K562 (cell line): Measurements from ENCODE around the gene UBR3. TPM values are rescaled to one million over a fixed set of nuclear protein-coding genes. Genes with fewer than 3 reads are reported as not detected.

ENCODE experiments used
- ATAC-seq: fragments of 200-7000 bp; cut with Tn5 transposase; 3 replicates; pipeline ENCODE4 v1.9.1; 2020; ENCODE audit warnings: moderate library complexity
- BruUV-seq: library from RNA; stranded (reverse); fragments of 400-500 nt; replicated peaks from 2 replicates; lab custom pipeline; 2021; lab: Mats Ljungman, UMichigan
- CTCF ChIA-PET: fragments of 300-600 bp; formaldehyde crosslinking; extraction: SDS; loops from one replicate; lab custom pipeline; 2021; ENCODE audit warnings: low intra/inter-chr PET ratio; lab: Yijun Ruan, JAX
- POLR2A ChIA-PET: fragments of 300-600, 350-650 bp; sonication (Branson Sonifier 250); formaldehyde crosslinking; extraction: SDS; loops from one replicate; lab custom pipeline; 2021; ENCODE audit warnings: antibody characterized with exemption, inconsistent platforms; lab: Yijun Ruan, JAX
- DNase-seq, 4 experiments: peaks; one replicate each; pipeline versions ENCODE4 v3.0.0 to v3.0.0-alpha.2; 2011 to 2018; ENCODE audit warnings: low spot score in 3 of 4, mixed read lengths in 3 of 4; ENCODE audit errors: extremely low read depth in 1 of 4
- FAIRE-seq: peaks from 2 replicates; lab custom pipeline; 2011; peaks lifted over from hg19 to GRCh38; lab: Jason Lieb, UNC
- H2AFZ ChIP-seq: 2 replicates; pipeline ENCODE4 v1.6.0; 2011; ENCODE audit warnings: low read depth, low read length, control low read depth, inconsistent platforms
- H3K27ac ChIP-seq: fragments of 200-600 bp; 3 replicates; pipeline ENCODE4 v1.8.0; 2011; ENCODE audit warnings: low read depth, mild to moderate bottlenecking, control low read depth, inconsistent platforms, low read length, moderate library complexity, mixed read lengths; ENCODE audit errors: extremely low read depth
- H3K27me3 ChIP-seq, 2 experiments: fragments of 300-600 bp in 1 of 2; 2 replicates in 1 of 2; 3 replicates in 1 of 2; pipeline versions ENCODE4 v1.6.0 to v1.8.0; 2011; ENCODE audit warnings: inconsistent platforms in 2 of 2, low read length in 2 of 2, mild to moderate bottlenecking in 1 of 2, mixed read lengths in 1 of 2, moderate library complexity in 1 of 2; ENCODE audit not compliant: control insufficient read depth in 2 of 2, insufficient read depth in 2 of 2
- H3K36me3 ChIP-seq: fragments of 300-600 bp; 3 replicates; pipeline ENCODE4 v1.8.0; 2011; ENCODE audit warnings: mild to moderate bottlenecking, low read length, inconsistent platforms; ENCODE audit not compliant: control insufficient read depth, insufficient read depth
- H3K4me1 ChIP-seq, 2 experiments: fragments of 200-600 bp in 1 of 2; replicated peaks in 1 of 2; 2 replicates in 1 of 2; 3 replicates in 1 of 2; pipeline versions ENCODE4 v1.5.1 to v1.8.0; 2011; ENCODE audit warnings: inconsistent platforms in 2 of 2, low read length in 2 of 2, mild to moderate bottlenecking in 1 of 2, mixed read lengths in 1 of 2, moderate library complexity in 1 of 2; ENCODE audit not compliant: control insufficient read depth in 2 of 2, insufficient read depth in 2 of 2
- H3K4me2 ChIP-seq: 2 replicates; pipeline ENCODE4 v1.6.1; 2011; ENCODE audit warnings: low read length, control low read depth, inconsistent platforms, mixed read lengths; ENCODE audit not compliant: insufficient read depth
- H3K4me3 ChIP-seq: fragments of 200-600 bp; sonication (generic), shearing (Covaris generic); 2 replicates; pipeline ENCODE4 v1.5.1; 2016; ENCODE audit warnings: control low read depth, inconsistent platforms
- H3K79me2 ChIP-seq: fragments of 200-600 bp; 3 replicates; pipeline ENCODE4 v1.8.0; 2011; ENCODE audit warnings: low read length, inconsistent platforms; ENCODE audit not compliant: control insufficient read depth, insufficient read depth
- H3K9ac ChIP-seq, 2 experiments: 2 replicates each; pipeline versions ENCODE4 v1.6.0 to v1.6.1; 2011; ENCODE audit warnings: low read depth in 2 of 2, low read length in 2 of 2, control low read depth in 1 of 2, inconsistent platforms in 1 of 2, mild to moderate bottlenecking in 1 of 2, mixed read lengths in 1 of 2; ENCODE audit not compliant: insufficient read depth in 1 of 2
- H3K9me1 ChIP-seq: one replicate; pipeline ENCODE4 v1.6.0; 2011; ENCODE audit warnings: inconsistent platforms, mild to moderate bottlenecking, low read length, moderate library complexity; ENCODE audit not compliant: control insufficient read depth, insufficient read depth
- H3K9me3 ChIP-seq: replicated peaks from 2 replicates; pipeline ENCODE4 v1.5.1; 2011; ENCODE audit warnings: low read depth, low read length, inconsistent platforms; ENCODE audit not compliant: control insufficient read depth, insufficient read depth
- H4K20me1 ChIP-seq: replicated peaks from 2 replicates; pipeline ENCODE4 v1.6.1; 2011; ENCODE audit warnings: low read length, inconsistent platforms, mixed read lengths; ENCODE audit not compliant: control insufficient read depth, insufficient read depth
- EZH2 ChIP-seq: IDR thresholded peaks from 2 replicates; pipeline ENCODE4 v1.6.1; 2012; ENCODE audit warnings: low read depth, mild to moderate bottlenecking, inconsistent platforms, low read length, borderline replicate concordance
- HDAC3 ChIP-seq: fragments of 450-650 bp; IDR thresholded peaks from 2 replicates; pipeline ENCODE4 v1.6.1; 2018; ENCODE audit warnings: borderline replicate concordance, mild to moderate bottlenecking, moderate library complexity; ENCODE audit not compliant: partially characterized antibody
- HES1 ChIP-seq: fragments of 450-650 bp; IDR thresholded peaks from 2 replicates; pipeline ENCODE4 v1.6.1; 2016; ENCODE audit warnings: low read depth, mild to moderate bottlenecking, moderate library complexity
- IFI16 ChIP-seq: fragments of 250-450 bp; sonication (Bioruptor Pico); IDR thresholded peaks from 2 replicates; pipeline ENCODE4 v2.1.2; 2022; ENCODE audit warnings: mild to moderate bottlenecking, inconsistent platforms
- NR1H2 ChIP-seq: sonication (generic); formaldehyde crosslinking; IDR thresholded peaks from 2 replicates; pipeline ENCODE4 v1.4.0; 2020; ENCODE audit warnings: mild to moderate bottlenecking, missing genetic modification reagents
- POLR2H ChIP-seq: IDR thresholded peaks from 2 replicates; pipeline ENCODE4 v1.6.1; 2016; ENCODE audit warnings: missing genetic modification characterization, low read depth, mild to moderate bottlenecking, control low read depth, missing compliant biosample characterization, moderate library complexity
- RBFOX2 ChIP-seq: fragments of 200-400 bp; formaldehyde crosslinking; IDR thresholded peaks from 2 replicates; pipeline ENCODE4 v1.6.1; 2017; ENCODE audit warnings: low read depth, mild to moderate bottlenecking, low read length, moderate library complexity
- RBM39 ChIP-seq: fragments of 200-400 bp; formaldehyde crosslinking; optimal IDR thresholded peaks from 2 replicates; pipeline ENCODE3; 2018; ENCODE audit warnings: low read depth, low read length
- TAF15 ChIP-seq: fragments of 200-400 bp; formaldehyde crosslinking; IDR thresholded peaks from 2 replicates; pipeline ENCODE4 v1.6.1; 2017; ENCODE audit warnings: mild to moderate bottlenecking, low read depth, low read length, moderate library complexity
- TRIM28 ChIP-seq: fragments of 450-650 bp; IDR thresholded peaks from 2 replicates; pipeline ENCODE4 v1.6.1; 2017
- ZNF354B ChIP-seq: fragments of 250-450 bp; sonication (Bioruptor Pico); IDR thresholded peaks from 2 replicates; pipeline ENCODE4 v1.4.0; 2020
- ZNF592 ChIP-seq: fragments of 450-650 bp; IDR thresholded peaks from 2 replicates; pipeline ENCODE4 v1.6.1; 2017; ENCODE audit warnings: antibody characterized with exemption, mild to moderate bottlenecking
- WGBS: fragments of 100-300 bp; shearing (Covaris generic); methylation state at CpG from one replicate; pipeline ENCODE4 v1.1.6; 2016; ENCODE audit warnings: low coverage, mixed read lengths; ENCODE audit not compliant: insufficient coverage; ENCODE audit errors: missing lambda C conversion rate; 5-methylcytosine and 5-hydroxymethylcytosine counted together
- in situ Hi-C: fragments of 300-500 bp; cut with MboI; formaldehyde crosslinking; loops from 4 replicates; pipeline ENCODE4 v1.15.0; 2018; ENCODE audit warnings: inconsistent platforms, mixed read lengths
- intact Hi-C: fragments of 100-400 bp; cut with micrococcal nuclease; formaldehyde crosslinking; loops from 2 replicates; pipeline ENCODE4 v1.14.2; 2022
- polyA plus RNA-seq, 8 experiments: library from polyadenylated mRNA; depleted of rRNA in 4 of 8; stranded (reverse) in 5 of 8; unstranded in 3 of 8; fragments of >200 nt; fragmentation: Nextera tagmentation in 2 of 8; fragmentation: Illumina TruSeq in 1 of 8; extraction: Ambion mirVana in 2 of 8; extraction: Trizol in 1 of 8; gene quantifications; 2 replicates each; pipeline versions ENCODE4 v1.2.1 to v1.2.3, GENCODE V29; 2011 to 2014; ENCODE audit warnings: inconsistent platforms in 1 of 8, missing spikeins in 1 of 8
- total RNA-seq, 7 experiments: library from RNA; depleted of rRNA in 6 of 7; stranded (reverse); fragments of >200 nt in 6 of 7; fragmentation: Illumina TruSeq in 2 of 7; extraction: Trizol in 2 of 7; gene quantifications; 2 replicates each; pipeline versions ENCODE4 v1.2.1 to v1.2.3, GENCODE V29; 2011 to 2021; ENCODE audit warnings: low replicate concordance in 1 of 7

Gene UBR3
- total and polyA plus RNA-seq, 9 of the 15 experiments (the other 6 are each of a cell fraction or from before 2014, with no cell fraction given): 14.4 to 63.5 (median 40.4) TPM

GRCh38 chr2:169862816-169863215 lies 35.6 kb downstream of the UBR3 start (continued):
- no peak for TF ChIP-seq EZH2
- no peak for TF ChIP-seq RBM39
- TF ChIP-seq HES1: no peak
- no peak for TF ChIP-seq TAF15
- no peak for TF ChIP-seq ZNF354B (CRISPR knock-in tag)
- TF ChIP-seq, all 486 proteins: peak for 0

GRCh38 chr2:169865492-169865891 lies 38.2 kb downstream of the UBR3 start:
- H3K4me3 ChIP-seq: no peak overlapping the region
- peaks cover 3 to 9% of the 10 kb centered on the region in 2 experiments for H3K4me1 ChIP-seq
- intact Hi-C loops (no loop called here), in situ Hi-C loops (no loop called here)
- DNase-seq (no peak), ATAC-seq (no peak), FAIRE-seq (no peak)
- ChIA-PET POLR2A (interaction anchor here (0.8 to 1.2 kb wide), 3 partner anchors 12 to 36 kb away, joined by 3 to 4 read pairs (median 3); no protein-coding TSS in a partner anchor), CTCF (interaction anchor here (0.7 kb wide), 1 partner anchor 62 kb away, joined by 4 read pairs; no protein-coding TSS in a partner anchor)
- H3K9ac ChIP-seq: no peak overlapping the region
- H3K79me2 ChIP-seq: peaks cover 93% of the 10 kb centered on the region
- H3K4me2 ChIP-seq: no peak overlapping the region
- H3K27me3 ChIP-seq: no peaks in the 10 kb centered on the region
- BruUV-seq: no TSS peak
- H3K9me3 ChIP-seq: no peaks in the 10 kb centered on the region
- WGBS: 40% methylated on average over 2 of the region's 2 CpGs
- TF ChIP-seq HDAC3 (no peak), ZNF592 (no peak), RBFOX2 (no peak), TRIM28 (no peak), NR1H2 (no peak), IFI16 (CRISPR knock-in tag) (no peak), POLR2H (tag) (no peak)
- H3K9me1 ChIP-seq: no peaks in the 10 kb centered on the region
- H3K36me3 ChIP-seq: peaks cover 8% of the 10 kb centered on the region; the same call in 1 of the 3 replicates
- H4K20me1 ChIP-seq: no peaks in the 10 kb centered on the region; the same call in 1 of the 2 replicates
- H3K27ac ChIP-seq: no peak overlapping the region
- H2AFZ ChIP-seq: no peak overlapping the region
